ENCODE measurements around the gene HPSE. TPM values are rescaled to one million over a fixed set of nuclear protein-coding genes. Genes with fewer than 3 reads are reported as not detected.

The HPSE gene
- total RNA-seq, 1 donor from 2014 or later: 1.8 TPM

DNA sequence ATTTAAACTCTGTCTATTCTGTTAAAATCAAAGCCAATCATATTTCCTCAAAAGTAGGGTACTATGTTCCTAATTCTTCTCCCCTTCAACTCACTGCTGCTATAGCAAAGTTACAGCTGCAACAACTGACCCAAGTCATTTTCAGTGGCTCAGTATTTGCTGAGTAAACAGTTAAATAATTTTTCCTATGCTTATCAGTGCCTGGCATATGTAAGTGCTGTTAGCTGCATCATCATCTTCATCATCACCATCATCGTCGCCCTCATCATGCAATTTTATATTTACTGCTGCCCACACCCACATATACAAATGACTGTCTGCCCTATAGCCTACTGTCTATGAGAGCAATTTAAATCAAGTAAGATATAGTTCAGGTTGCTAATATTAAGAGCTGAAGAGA, 72.0 kb downstream of the HPSE start:
- ATAC-seq: no peak
- intact Hi-C loops (cut with DNase I): no loop called here
- no peak for DNase-seq (ENCODE audit: missing footprints)

DNA sequence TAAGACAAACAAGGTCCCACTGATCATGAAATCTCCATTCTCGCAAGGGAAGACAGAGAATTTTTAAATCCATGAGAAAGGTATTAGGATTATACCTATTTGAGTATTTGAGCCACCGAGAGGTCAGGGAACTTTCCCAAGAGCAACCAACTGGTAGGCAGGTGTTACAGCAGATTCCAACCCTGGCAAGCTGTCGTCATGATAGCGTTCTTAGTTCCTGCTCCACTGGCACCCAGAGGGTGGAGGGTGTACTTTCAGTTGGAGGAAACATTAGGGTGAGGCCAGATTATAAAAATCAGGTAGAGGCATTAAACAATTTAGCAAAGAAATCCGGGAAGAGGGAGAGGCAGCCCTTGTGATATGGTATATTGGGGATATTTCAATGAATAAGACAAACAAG, 73.3 kb downstream of the HPSE start:
- ATAC-seq (no peak), DNase-seq (ENCODE audit: missing footprints) (no peak)
- intact Hi-C loops (cut with DNase I): no loop called here

DNA sequence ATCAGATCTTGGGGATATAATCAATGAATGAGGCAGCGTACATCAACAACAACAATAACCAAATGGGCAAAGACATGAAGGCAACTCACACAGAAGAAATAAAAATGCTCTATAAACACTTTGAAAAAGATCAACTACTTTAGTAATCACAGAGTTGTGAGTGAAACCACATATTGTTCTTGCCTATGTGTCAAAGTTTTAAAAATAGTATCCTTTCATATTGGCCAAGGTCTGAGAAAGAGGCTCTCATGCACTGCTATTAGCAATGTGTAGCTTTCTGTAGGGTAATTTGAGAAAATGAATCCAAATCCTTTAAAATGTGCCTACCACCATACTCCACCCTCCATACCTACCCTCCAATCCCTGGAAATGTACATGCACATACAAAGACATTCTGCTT, 75.1 kb downstream of the HPSE start:
- ATAC-seq: peak; percentile 26
- intact Hi-C loops (cut with DNase I): no loop called here
- DNase-seq (ENCODE audit: missing footprints): no peak

DNA sequence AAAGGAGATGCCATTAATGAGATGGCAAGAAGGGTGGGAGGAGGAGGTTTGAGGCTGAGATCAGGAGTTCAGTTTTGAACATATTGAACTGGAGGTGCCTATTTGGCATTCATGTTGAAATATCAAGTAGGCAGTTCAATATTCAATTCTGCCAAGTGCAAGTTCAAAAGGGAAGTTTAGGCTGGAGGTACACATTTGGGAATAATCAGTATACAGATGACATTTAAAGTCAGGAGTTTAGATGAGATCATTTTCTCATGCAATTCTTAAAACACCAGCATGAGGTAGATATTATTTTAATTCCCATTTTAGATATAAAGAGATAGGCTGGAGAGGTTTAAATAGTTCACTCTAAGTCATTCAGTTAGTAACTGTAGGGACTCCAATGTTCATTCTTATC, 76.2 kb downstream of the HPSE start:
- no peak for DNase-seq (ENCODE audit: missing footprints)
- intact Hi-C loops (cut with DNase I): no loop called here

DNA sequence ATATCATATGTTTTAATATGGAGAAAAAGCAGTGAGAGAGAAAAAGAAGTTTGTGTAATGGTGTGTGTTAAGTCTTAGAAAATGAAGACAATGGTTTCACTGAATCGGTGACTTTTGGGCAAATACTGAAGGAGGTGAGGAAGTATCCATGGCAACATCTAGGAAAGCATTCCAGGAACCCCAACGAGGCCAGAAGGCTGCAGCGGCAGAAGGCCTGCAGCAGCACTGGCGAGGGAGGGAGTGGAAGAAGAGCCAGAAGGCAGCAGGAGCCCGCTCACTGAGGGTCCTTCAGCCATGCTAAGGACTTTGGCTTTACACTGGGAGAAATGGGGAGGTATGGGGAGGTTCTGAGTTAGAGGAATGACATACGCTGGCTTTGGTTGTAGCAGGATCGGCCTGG, 76.8 kb downstream of the HPSE start:
- DNase-seq (ENCODE audit: missing footprints): no peak
- intact Hi-C loops (cut with DNase I): no loop called here
- no peak for ATAC-seq

More for the DNA sequence above, 76.2 kb downstream of the HPSE start:
- ATAC-seq: no peak

DNA sequence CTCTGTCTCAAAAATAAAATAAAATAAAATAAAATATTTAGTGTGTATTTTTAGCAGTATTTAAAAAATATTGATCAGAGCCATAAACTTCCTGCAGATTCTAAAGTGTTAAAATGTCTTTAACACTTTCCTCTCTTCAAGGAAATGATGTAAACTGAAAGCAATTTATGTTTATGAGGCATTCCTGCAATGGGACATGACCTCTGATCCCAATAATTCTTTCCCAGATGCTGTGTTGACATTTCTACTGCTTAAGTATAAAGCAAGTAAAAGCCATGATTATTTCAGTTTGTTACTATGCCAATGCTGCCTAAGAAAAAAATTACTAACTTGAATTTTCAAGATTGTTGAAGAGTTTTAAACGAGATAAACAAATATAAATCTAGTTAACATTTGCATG, 79.1 kb downstream of the HPSE start:
- DNase-seq (ENCODE audit: missing footprints) (no peak), ATAC-seq (no peak)
- intact Hi-C loops (cut with DNase I): no loop called here

DNA sequence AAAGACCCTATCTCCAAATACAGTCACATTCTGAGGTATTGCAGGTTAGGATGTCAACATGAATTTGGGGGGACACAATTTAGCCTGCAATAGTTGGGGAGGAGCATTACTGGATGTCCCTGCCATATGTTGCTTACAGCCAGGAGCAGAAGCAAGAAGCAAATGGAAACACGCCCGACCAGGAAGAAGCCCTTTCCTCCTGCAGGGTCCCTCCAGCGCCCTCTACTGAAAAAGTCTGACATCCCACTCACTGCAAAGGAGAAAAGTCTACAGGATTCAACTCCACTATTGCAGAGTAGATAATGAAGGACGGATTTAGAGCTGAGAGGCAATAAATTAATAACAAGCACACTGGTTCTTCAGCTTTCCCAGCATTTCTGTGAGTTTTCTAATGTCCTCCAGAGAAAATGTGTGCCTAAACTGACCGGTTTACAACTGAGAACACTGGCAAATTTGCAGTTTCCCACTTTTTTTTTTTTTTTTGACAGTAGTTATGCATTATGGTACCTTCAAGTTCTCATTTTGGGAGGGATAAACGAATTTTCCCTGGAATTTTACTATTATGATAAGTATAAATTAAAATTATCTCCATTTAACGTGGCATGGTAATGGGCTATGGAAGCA, 81.8 kb downstream of the HPSE start:
- intact Hi-C loops (cut with DNase I): no loop called here
- DNase-seq (ENCODE audit: missing footprints): no peak

DNA sequence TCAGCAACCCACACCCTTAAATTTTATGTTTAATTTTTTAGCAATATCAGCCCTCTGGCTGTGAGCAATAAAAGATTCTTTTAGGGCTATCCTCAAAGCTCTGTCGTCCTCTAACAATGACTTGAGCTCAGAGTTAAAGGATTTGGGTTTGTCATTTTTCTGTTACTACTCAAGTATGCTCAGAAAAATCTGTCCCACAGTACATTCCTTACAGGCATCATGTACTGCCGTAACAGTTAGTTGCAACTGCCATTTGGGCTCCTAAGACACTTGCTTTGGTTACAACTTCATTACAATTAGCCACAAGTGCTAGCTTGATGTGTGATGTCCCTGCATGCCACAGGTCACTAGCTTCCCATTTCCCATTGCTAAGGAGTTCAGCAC, 83.2 kb downstream of the HPSE start:
- intact Hi-C loops (cut with DNase I): no loop called here
- ATAC-seq: no peak
- DNase-seq (ENCODE audit: missing footprints): no peak

More for the DNA sequence above, 81.8 kb downstream of the HPSE start:
- no peak for ATAC-seq

DNA sequence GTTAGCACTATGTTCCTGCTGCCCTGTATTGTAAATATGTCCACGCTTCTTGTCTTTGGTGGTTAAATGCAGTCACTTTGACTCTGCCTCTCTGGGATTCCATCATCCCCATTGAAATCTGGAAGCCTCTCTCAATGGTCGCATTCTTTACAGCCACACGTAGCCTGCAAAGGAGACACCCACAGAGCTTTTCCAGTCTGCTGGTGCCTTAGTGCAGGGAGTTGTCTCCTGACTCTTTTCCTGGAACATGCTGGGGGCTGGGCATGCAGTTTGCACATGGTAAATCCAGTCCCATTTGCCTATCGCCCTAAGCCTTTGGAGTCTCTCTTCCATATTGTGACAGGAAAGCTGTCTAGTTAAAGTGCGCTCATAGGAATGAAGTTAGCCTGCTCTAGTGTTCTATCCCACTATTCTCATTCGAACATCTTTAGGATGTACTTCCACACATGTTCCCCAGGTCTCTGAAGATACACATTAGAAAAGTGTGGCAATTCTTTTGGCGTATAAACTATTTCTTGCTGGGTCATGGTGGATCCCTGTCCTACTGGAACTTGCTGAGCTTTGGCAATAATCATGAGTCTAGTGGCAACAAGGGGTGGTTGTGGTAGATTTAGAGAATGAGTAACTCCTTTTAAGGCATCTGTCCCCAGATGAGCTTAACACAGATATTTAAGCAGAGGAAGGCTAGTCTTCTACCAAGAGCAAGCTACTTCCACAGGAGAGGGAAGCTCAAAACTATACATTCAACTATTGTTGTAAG, 83.8 kb downstream of the HPSE start:
- DNase-seq (ENCODE audit: missing footprints): no peak
- intact Hi-C loops (cut with DNase I): no loop called here
- no peak for ATAC-seq

DNA sequence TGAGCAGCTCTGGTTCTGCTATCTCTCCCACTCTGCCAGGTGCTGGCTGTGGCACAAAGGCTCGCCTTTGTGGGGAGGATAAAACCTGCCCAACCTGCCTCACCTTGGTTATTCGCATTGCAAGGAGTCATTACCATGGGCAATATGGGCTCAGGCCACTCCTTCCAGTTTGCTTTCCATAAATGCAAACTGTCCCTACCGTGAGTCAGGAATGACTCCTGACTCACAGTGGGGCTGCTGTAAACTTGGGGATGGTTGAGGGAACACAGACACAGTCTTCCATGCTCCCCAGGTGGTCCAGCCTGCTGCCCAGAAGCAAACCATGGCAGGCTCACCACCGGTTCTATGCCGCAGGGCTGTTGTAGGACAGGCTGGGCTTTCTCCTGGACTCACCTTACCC, 86.2 kb downstream of the HPSE start:
- DNase-seq (ENCODE audit: missing footprints) (no peak), ATAC-seq (no peak)
- intact Hi-C loops (cut with DNase I): no loop called here

DNA sequence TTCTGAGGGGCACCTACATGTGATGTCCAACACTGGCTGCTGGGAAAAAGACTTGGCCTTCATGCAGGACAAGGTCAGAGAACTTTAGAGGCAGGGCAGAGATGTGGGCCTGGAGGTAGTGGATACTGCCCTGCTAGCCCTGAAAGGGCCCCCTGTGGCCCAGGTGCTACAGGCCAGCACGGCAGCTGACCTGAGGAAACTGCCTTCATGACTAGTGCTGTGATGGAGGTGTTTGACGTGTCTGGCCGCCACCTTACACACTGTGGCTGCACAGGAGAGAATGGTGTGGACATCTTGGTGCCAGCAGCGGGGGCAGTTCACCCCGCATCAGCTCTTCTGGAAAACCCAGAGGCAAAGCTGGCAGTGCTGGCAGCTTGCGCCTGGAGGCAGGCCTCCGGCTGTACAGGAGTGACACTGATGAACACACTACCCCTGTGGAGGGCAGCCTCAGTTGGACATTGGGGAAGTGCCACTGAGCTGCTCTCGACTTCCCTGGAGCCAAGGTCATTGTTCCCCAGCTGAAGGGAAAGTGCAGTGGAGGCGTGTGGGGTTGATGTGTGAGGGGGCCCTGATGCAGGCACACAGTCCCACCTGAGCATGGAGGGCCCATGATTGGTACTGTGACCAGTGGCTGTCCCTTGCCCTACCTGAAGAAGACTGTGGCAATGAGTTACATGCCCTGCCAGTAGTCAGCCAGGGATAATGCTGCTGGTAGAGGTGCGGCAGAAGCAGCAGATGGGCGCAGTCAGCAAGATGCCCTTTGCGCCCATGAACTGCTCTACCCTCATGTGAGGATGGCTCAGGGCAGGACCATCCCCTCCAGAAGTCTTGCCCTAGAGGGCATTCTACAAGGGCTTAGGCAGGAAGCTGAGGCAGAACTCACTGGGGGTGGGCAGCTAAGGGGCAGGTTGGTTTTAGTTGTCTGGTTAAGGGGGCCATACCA, 87.0 kb downstream of the HPSE start:
- no peak for ATAC-seq
- DNase-seq (ENCODE audit: missing footprints): no peak
- intact Hi-C loops (cut with DNase I): no loop called here

Other genes with a start within 250 kb of the HPSE start
- gene PLAC8, start 220.1 kb downstream of the HPSE start, total RNA-seq: 2.2 TPM
- 27.3 TPM for gene COQ2, start 50.0 kb downstream of the HPSE start, total RNA-seq
- gene HELQ, start 121.0 kb upstream of the HPSE start, total RNA-seq: 13.6 TPM
- 67.7 TPM for gene MRPS18C, start 121.2 kb upstream of the HPSE start, total RNA-seq
- 6.3 TPM for gene ABRAXAS1, start 150.3 kb upstream of the HPSE start, total RNA-seq
- 33.8 TPM for gene GPAT3, start 201.3 kb upstream of the HPSE start, total RNA-seq